Right lobe of liver (tissue), 6 donors: ENCODE results near the gene IGLON5. TPM values are rescaled to one million over a fixed set of nuclear protein-coding genes. Genes with fewer than 3 reads are reported as not detected.

Source experiments
- ATAC-seq, 4 donors: fragments of 200-7000 bp; cut with Tn5 transposase; one replicate each; pipeline ENCODE4 v1.9.1; 2020; ENCODE audit warnings: mild to moderate bottlenecking in 4 of 4, moderate library complexity in 4 of 4
- DNase-seq, 3 donors: peaks; one replicate each; pipeline ENCODE4 v3.0.0-alpha.2; 2020
- H3K27ac ChIP-seq, 3 donors: fragments of 200-600 bp; one replicate each; pipeline ENCODE4 v1.8.0; 2022
- H3K27me3 ChIP-seq, 2 donors: fragments of 200-600 bp; one replicate each; pipeline ENCODE4 v1.8.0; 2022
- H3K36me3 ChIP-seq, 4 donors: fragments of 200-600 bp; sonication (generic) in 1 of 4; one replicate each; pipeline versions ENCODE4 v1.5.1 to v1.8.0; 2017 to 2022; ENCODE audit warnings: control low read depth in 1 of 4
- H3K4me1 ChIP-seq, 4 donors: fragments of 200-600 bp; sonication (generic) in 1 of 4; one replicate each; pipeline versions ENCODE4 v1.5.1 to v1.8.0; 2017 to 2022; ENCODE audit warnings: control low read depth in 1 of 4
- H3K4me3 ChIP-seq, 3 donors: fragments of 200-600 bp; one replicate each; pipeline ENCODE4 v1.8.0; 2022
- H3K9me3 ChIP-seq, 4 donors: fragments of 200-600 bp; sonication (generic) in 1 of 4; one replicate each; pipeline versions ENCODE4 v1.5.1 to v1.8.0; 2017 to 2022; ENCODE audit warnings: control low read depth in 1 of 4
- POLR2A ChIP-seq: fragments of 450-650 bp; IDR thresholded peaks from one replicate; pipeline ENCODE4 v1.6.1; 2017; ENCODE audit warnings: antibody characterized with exemption, mild to moderate bottlenecking
- WGBS: methylation state at CpG from one replicate; pipeline ENCODE4 v1.1.6; 2018; ENCODE audit warnings: low coverage, low lambda C conversion rate; ENCODE audit not compliant: insufficient coverage; ENCODE audit errors: missing lambda C conversion rate; 5-methylcytosine and 5-hydroxymethylcytosine counted together
- intact Hi-C, 2 donors: fragments of 100-400 bp; cut with DNase I; formaldehyde crosslinking; loops; one replicate each; pipeline versions ENCODE4 v1.11.2 to v1.14.1; 2022
- total RNA-seq, 6 experiments: library from RNA; depleted of rRNA in 2 of 6; stranded (reverse); fragments of >200 nt in 2 of 6; fragmentation: NEBNext Ultra II Directional in 3 of 6; extraction: Animal tissue kit (Norgen Biotek cat#: 25700) in 3 of 6; gene quantifications; one replicate each; pipeline versions ENCODE4 v1.1.0 to v1.2.4, GENCODE V29; 2016 to 2023
- TF ChIP-seq, protein P1 (sequence below), 4 donors: fragments of 200-600 bp in 3 of 4; fragments of 450-650 bp in 1 of 4; IDR thresholded peaks; one replicate each; pipeline versions ENCODE4 v1.5.1 to v1.8.0; 2016 to 2022; ENCODE audit warnings: antibody characterized with exemption in 4 of 4, mild to moderate bottlenecking in 2 of 4
- donor health status: DM: no; HTN: yes; CAD: no.
- donor health status: DM: no; HTN: no; CAD: no.
- donor health status: DM: no; HTN: no; CAD: no.
- donor health status: DM: no; HTN: yes; CAD: no.
- donor health status: DM: no; HTN: yes; CAD: no.

The IGLON5 gene
- total RNA-seq, 6 experiments from 2014 or later: 0.27 to 0.80 (median 0.49) TPM

- WGBS: 47% methylated on average over 20 of the region's 29 CpGs
- peaks cover 0 to 15% of the 10 kb centered on the region in 2 donors for H3K27me3 ChIP-seq
Observed at GRCh38 chr19:51323481-51324166, 12.2 kb downstream of the IGLON5 start.

DNA sequence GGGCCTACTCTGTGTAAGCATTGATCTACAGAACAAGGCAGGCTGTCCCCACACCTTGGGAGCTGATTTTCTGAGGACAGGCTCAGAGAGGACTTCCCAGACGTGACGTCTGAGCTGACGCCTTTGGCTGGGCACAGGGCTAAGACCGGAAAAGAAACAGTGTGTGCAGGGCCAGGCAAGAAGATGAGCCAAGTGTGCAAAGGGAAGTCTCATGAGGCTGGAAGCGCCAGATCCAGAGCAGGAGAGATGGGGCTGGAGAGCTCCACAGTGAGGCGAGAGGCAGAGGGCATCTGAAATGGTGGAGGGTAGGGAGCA, 12.7 kb downstream of the IGLON5 start:
- WGBS: 34% methylated on average over 5 of the region's 6 CpGs
- DNase-seq: no peak
- TF ChIP-seq POLR2A: no peak
- TF ChIP-seq, protein P1, sequence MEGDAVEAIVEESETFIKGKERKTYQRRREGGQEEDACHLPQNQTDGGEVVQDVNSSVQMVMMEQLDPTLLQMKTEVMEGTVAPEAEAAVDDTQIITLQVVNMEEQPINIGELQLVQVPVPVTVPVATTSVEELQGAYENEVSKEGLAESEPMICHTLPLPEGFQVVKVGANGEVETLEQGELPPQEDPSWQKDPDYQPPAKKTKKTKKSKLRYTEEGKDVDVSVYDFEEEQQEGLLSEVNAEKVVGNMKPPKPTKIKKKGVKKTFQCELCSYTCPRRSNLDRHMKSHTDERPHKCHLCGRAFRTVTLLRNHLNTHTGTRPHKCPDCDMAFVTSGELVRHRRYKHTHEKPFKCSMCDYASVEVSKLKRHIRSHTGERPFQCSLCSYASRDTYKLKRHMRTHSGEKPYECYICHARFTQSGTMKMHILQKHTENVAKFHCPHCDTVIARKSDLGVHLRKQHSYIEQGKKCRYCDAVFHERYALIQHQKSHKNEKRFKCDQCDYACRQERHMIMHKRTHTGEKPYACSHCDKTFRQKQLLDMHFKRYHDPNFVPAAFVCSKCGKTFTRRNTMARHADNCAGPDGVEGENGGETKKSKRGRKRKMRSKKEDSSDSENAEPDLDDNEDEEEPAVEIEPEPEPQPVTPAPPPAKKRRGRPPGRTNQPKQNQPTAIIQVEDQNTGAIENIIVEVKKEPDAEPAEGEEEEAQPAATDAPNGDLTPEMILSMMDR (IDR thresholded peaks at IDR 0.05): no peak

More at GRCh38 chr19:51323481-51324166, 12.2 kb downstream of the IGLON5 start:
- peak in 2 of 4 donors; percentile 6 to 12 for ATAC-seq
- intact Hi-C loops: loop anchor here in 1 of 2 donors (10.0 kb wide), 1 partner anchor 91 kb away; the partner anchor contains the start of gene SIGLEC10
- no peaks in the 10 kb centered on the region for H3K9me3 ChIP-seq
- H3K27ac ChIP-seq: no peak overlapping the region
- H3K4me3 ChIP-seq: no peak overlapping the region
- TF ChIP-seq, protein P1 (IDR thresholded peaks at IDR 0.05): no peak
- TF ChIP-seq POLR2A: no peak
- H3K36me3 ChIP-seq: no peaks in the 10 kb centered on the region
- peaks cover 0 to 7% (median 0%) of the 10 kb centered on the region in 4 donors for H3K4me1 ChIP-seq
- no peak for DNase-seq

GRCh38 chr19:51325161-51325976, 13.9 kb downstream of the IGLON5 start:
- H3K36me3 ChIP-seq: no peaks in the 10 kb centered on the region
- H3K4me3 ChIP-seq: no peak overlapping the region
- H3K4me1 ChIP-seq: peaks cover 0 to 7% (median 0%) of the 10 kb centered on the region in 4 donors
- H3K27me3 ChIP-seq: peaks cover 0 to 15% of the 10 kb centered on the region in 2 donors
- intact Hi-C loops: loop anchor here in 1 of 2 donors (10.0 kb wide), 1 partner anchor 89 kb away; the partner anchor contains the start of gene SIGLEC10
- TF ChIP-seq, protein P1 (IDR thresholded peaks at IDR 0.05): no peak
- no peak for TF ChIP-seq POLR2A
- H3K27ac ChIP-seq: no peak overlapping the region
- H3K9me3 ChIP-seq: no peaks in the 10 kb centered on the region
- WGBS: 72% methylated on average over 9 of the region's 26 CpGs
- DNase-seq (no peak), ATAC-seq (no peak)

More for the DNA sequence above, 12.7 kb downstream of the IGLON5 start:
- H3K27ac ChIP-seq: no peak overlapping the region
- peaks cover 0 to 7% (median 0%) of the 10 kb centered on the region in 4 donors for H3K4me1 ChIP-seq
- no peak overlapping the region for H3K4me3 ChIP-seq
- peaks cover 0 to 15% of the 10 kb centered on the region in 2 donors for H3K27me3 ChIP-seq
- no peaks in the 10 kb centered on the region for H3K9me3 ChIP-seq
- H3K36me3 ChIP-seq: no peaks in the 10 kb centered on the region
- intact Hi-C loops: loop anchor here in 1 of 2 donors (10.0 kb wide), 1 partner anchor 91 kb away; the partner anchor contains the start of gene SIGLEC10
- peak in 3 of 4 donors; percentile 8 to 36 (median 36) for ATAC-seq

GRCh38 chr19:51326216-51327065, 15.0 kb downstream of the IGLON5 start:
- no peak for ATAC-seq
- no peak overlapping the region for H3K27ac ChIP-seq
- 19% methylated on average over 19 of the region's 36 CpGs for WGBS
- DNase-seq: no peak
- H3K36me3 ChIP-seq: no peaks in the 10 kb centered on the region
- H3K4me3 ChIP-seq: no peak overlapping the region
- intact Hi-C loops: loop anchor here in 1 of 2 donors (10.0 kb wide), 1 partner anchor 88 kb away; the partner anchor contains the start of gene SIGLEC10
- H3K4me1 ChIP-seq: peaks cover 0 to 7% (median 0%) of the 10 kb centered on the region in 4 donors
- H3K27me3 ChIP-seq: peaks cover 0 to 15% of the 10 kb centered on the region in 2 donors
- TF ChIP-seq, protein P1 (IDR thresholded peaks at IDR 0.05): no peak
- no peak for TF ChIP-seq POLR2A
- H3K9me3 ChIP-seq: no peaks in the 10 kb centered on the region
